Activated B cell treated with CpG ODN at 0.5 μM for 24 hours (primary cell): ENCODE measurements around the gene NDUFV1. TPM values are rescaled to one million over a fixed set of nuclear protein-coding genes. Genes with fewer than 3 reads are reported as not detected.
"Not testable (repeated sequence)": the region's sequence is repeated elsewhere in the genome, so short reads cannot be mapped to it uniquely, and the experiment has no call there.

Experiments used
- ATAC-seq: fragments of 200-7000 bp; cut with Tn5 transposase; one replicate; pipeline ENCODE4 v1.10.0; 2021; ENCODE audit warnings: low read depth, mild to moderate bottlenecking, moderate library complexity
- CTCF ChIA-PET: fragments of 350-600 bp; sonication (Branson Sonifier 250); formaldehyde crosslinking; loops from one replicate; lab custom pipeline; 2021; ENCODE audit warnings: antibody characterized with exemption; lab: Charles Lee
- POLR2A ChIA-PET: fragments of 350-600 bp; sonication (Branson Sonifier 250); formaldehyde crosslinking; loops from one replicate; lab custom pipeline; 2021; ENCODE audit warnings: antibody characterized with exemption; lab: Charles Lee
- DNase-seq: peaks from one replicate; pipeline ENCODE4 v3.0.0; 2022
- H3K27ac Mint-ChIP-seq: one replicate; pipeline ENCODE4 v1.8.0; 2020; ENCODE audit warnings: mixed read lengths
- H3K27me3 Mint-ChIP-seq: one replicate; pipeline ENCODE4 v1.8.0; 2021; ENCODE audit warnings: mixed read lengths
- H3K36me3 Mint-ChIP-seq: one replicate; pipeline ENCODE4 v1.8.0; 2021; ENCODE audit warnings: low read depth, mixed read lengths
- H3K4me1 Mint-ChIP-seq: one replicate; pipeline ENCODE4 v1.8.0; 2021; ENCODE audit warnings: mixed read lengths
- H3K4me3 Mint-ChIP-seq: one replicate; pipeline ENCODE4 v1.8.0; 2020; ENCODE audit warnings: mild to moderate bottlenecking, mixed read lengths
- H3K9me3 Mint-ChIP-seq: one replicate; pipeline ENCODE4 v1.8.0; 2020; ENCODE audit warnings: mixed read lengths
- CTCF ChIP-seq: fragments of 200-600 bp; IDR thresholded peaks from one replicate; pipeline ENCODE4 v1.8.0; 2022; ENCODE audit warnings: antibody characterized with exemption, mild to moderate bottlenecking
- intact Hi-C: fragments of 100-400 bp; cut with micrococcal nuclease; formaldehyde crosslinking; loops from one replicate; pipeline ENCODE4 v1.15.1; 2024
- total RNA-seq: library from RNA; stranded (reverse); gene quantifications from 2 replicates; pipeline ENCODE4 v1.2.3, GENCODE V29; 2022

Gene NDUFV1
- total RNA-seq, 1 donor from 2014 or later: 221 TPM

- Mint-ChIP-seq H3K4me3 (no peak overlapping the region), H3K4me1 (peaks cover 7% of the 10 kb centered on the region), H3K9me3 (no peaks in the 10 kb centered on the region), H3K36me3 (peaks cover 1% of the 10 kb centered on the region), H3K27me3 (no peaks in the 10 kb centered on the region), H3K27ac (no peak overlapping the region)
- intact Hi-C loops: loop anchor here (5.0 kb wide), 3 partner anchors 83 to 282 kb away; partner anchors contain the start of genes POLD4, PPP1CA and TBC1D10C
- CTCF ChIA-PET: interaction anchor here (1.9 kb wide), 2 partner anchors 11 to 14 kb away, joined by 6 to 7 read pairs; no protein-coding TSS in a partner anchor
- DNase-seq (no peak), ATAC-seq (no peak)
- TF ChIP-seq CTCF: no peak
- POLR2A ChIA-PET: interaction anchor here (0.7 kb wide), 1 partner anchor 20 kb away, joined by 3 read pairs; no protein-coding TSS in a partner anchor
Observed at GRCh38 chr11:67634366-67635230, 27.9 kb downstream of the NDUFV1 start.

DNA sequence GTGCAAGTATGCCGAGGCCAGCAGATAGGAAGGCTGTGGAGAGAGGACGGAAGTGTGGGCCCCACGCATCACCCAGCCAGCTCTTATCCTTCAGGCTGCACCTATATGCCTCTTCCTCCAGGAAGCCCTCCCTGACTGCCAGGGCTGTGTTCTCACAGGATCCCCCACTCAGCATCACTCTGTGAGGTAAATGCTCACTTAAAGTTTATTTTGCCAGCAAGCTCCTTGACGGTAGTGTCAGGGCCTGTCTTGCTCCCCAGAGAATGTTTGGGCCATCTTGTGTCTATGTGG lies 28.4 kb downstream of the NDUFV1 start:
- no peak for ATAC-seq
- DNase-seq: no peak
- H3K27ac Mint-ChIP-seq: no peak overlapping the region
- intact Hi-C loops: no loop called here
- H3K4me1 Mint-ChIP-seq: peaks cover 10% of the 10 kb centered on the region
- ChIA-PET POLR2A (interaction anchor here (0.7 kb wide), 2 partner anchors 21 to 56 kb away, joined by 3 to 7 read pairs; no protein-coding TSS in a partner anchor), CTCF (interaction anchor here (1.9 kb wide), 2 partner anchors 11 to 13 kb away, joined by 6 to 7 read pairs; no protein-coding TSS in a partner anchor)
- H3K36me3 Mint-ChIP-seq: peaks cover 1% of the 10 kb centered on the region
- H3K9me3 Mint-ChIP-seq: no peaks in the 10 kb centered on the region
- TF ChIP-seq CTCF: no peak
- H3K27me3 Mint-ChIP-seq: no peaks in the 10 kb centered on the region
- H3K4me3 Mint-ChIP-seq: no peak overlapping the region

- ATAC-seq (no peak), DNase-seq (no peak)
- Mint-ChIP-seq H3K27me3 (no peaks in the 10 kb centered on the region), H3K4me1 (peaks cover 3% of the 10 kb centered on the region), H3K27ac (no peak overlapping the region), H3K4me3 (no peak overlapping the region), H3K9me3 (no peaks in the 10 kb centered on the region), H3K36me3 (no peaks in the 10 kb centered on the region)
- CTCF ChIA-PET: no interaction called here
- POLR2A ChIA-PET: no interaction called here
- intact Hi-C loops: no loop called here
- no peak for TF ChIP-seq CTCF
Observed at GRCh38 chr11:67636962-67637361, 30.2 kb downstream of the NDUFV1 start.

DNA sequence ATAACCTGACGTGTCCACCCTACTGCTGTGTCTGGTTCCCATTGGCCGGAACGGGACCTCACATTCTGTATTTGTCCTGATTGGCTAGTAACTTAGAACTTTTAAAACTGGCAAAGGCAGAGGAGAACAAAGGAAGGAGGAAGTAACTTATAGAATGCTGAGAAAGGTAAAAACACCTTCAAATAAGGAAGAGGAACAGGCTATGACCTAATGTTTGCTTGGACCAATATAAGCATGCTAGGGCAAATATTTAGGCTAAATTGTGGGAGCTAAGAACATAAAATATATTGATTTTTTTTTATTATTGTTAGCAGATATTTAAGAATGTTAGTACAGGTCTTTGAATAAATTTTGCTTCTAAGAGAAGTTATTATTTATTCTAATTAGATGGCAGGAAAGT lies 30.7 kb downstream of the NDUFV1 start:
- H3K4me3 Mint-ChIP-seq, H3K27ac Mint-ChIP-seq, H3K9me3 Mint-ChIP-seq, H3K36me3 Mint-ChIP-seq, H3K4me1 Mint-ChIP-seq, DNase-seq, intact Hi-C loops, H3K27me3 Mint-ChIP-seq, ATAC-seq: not testable (repeated sequence)
- CTCF ChIA-PET: interaction anchor here (1.1 kb wide), 1 partner anchor 9 kb away, joined by 3 read pairs; no protein-coding TSS in a partner anchor
- POLR2A ChIA-PET: interaction anchor here (0.9 kb wide), 1 partner anchor 10 kb away, joined by 4 read pairs; no protein-coding TSS in a partner anchor

- intact Hi-C loops: no loop called here
- ATAC-seq: no peak
- H3K4me1 Mint-ChIP-seq: peaks cover 3% of the 10 kb centered on the region
- TF ChIP-seq CTCF: no peak
- ChIA-PET POLR2A (interaction anchor here (0.8 kb wide), 1 partner anchor 9 kb away, joined by 3 read pairs; the partner anchor contains the start of gene NUDT8), CTCF (interaction anchor here (0.9 to 1.8 kb wide), 3 partner anchors 7 to 24 kb away, joined by 3 to 4 read pairs (median 3); no protein-coding TSS in a partner anchor)
- no peak overlapping the region for H3K27ac Mint-ChIP-seq
- H3K27me3 Mint-ChIP-seq: no peaks in the 10 kb centered on the region
- no peaks in the 10 kb centered on the region for H3K36me3 Mint-ChIP-seq
- H3K4me3 Mint-ChIP-seq: no peak overlapping the region
- DNase-seq: no peak
- H3K9me3 Mint-ChIP-seq: no peaks in the 10 kb centered on the region
Observed at GRCh38 chr11:67638535-67639437, 32.0 kb downstream of the NDUFV1 start.
